Stimulated activated CD4-positive, alpha-beta T cell treated with anti-CD3 and anti-CD28 coated beads, TNF-alpha, amount 100 ng/mL, for 1 hour (primary cell): ENCODE results near the gene ZNF280B.
"Not testable (repeated sequence)": the region's sequence is repeated elsewhere in the genome, so short reads cannot be mapped to it uniquely, and the experiment has no call there.

Experiments used
- DNase-seq, 3 donors: peaks; one replicate each; pipeline ENCODE4 v3.0.0-alpha.2; 2020; ENCODE audit warnings: low read depth in 3 of 3, low spot score in 1 of 3

ZNF280B gene

GRCh38 chr22:22464541-22465054 is 43.9 kb downstream of the ZNF280B start:
- DNase-seq: no peak

DNA sequence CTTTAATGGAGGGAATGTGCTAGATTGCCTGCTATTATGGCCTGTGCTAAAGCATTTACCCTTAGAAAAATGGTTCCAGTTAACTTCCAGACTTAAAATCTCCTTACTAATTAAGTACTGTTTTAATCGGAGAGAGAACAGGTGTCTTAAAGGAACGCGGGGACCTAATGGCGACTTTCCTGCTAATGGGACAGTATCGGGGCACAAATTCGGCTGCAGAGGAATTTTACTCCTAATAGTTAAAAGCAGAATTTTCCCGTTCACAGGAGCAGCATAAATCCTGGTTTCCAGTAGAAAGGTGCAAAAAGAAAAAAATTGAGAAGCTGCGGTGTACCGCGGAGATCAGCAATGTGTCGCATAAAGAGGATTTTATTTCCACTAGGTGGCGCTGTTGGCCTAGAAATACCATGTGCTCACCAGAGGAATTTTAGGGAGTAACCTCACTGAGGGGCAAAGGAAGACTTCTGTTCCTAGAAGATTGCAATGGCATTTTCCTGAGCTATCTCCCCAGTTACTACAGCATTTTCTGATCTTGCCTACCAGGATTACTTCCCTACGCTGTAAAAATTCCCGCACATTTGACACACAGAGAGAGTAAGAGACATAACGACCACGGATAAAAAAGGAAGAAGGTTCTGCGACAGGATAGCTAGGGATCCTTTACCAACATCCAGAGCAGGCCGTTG is 44.5 kb downstream of the ZNF280B start:
- peak in 2 of 3 donors; percentile 7 to 22 for DNase-seq

- DNase-seq: no peak
Observed at GRCh38 chr22:22462813-22463567, 45.6 kb downstream of the ZNF280B start.

DNA sequence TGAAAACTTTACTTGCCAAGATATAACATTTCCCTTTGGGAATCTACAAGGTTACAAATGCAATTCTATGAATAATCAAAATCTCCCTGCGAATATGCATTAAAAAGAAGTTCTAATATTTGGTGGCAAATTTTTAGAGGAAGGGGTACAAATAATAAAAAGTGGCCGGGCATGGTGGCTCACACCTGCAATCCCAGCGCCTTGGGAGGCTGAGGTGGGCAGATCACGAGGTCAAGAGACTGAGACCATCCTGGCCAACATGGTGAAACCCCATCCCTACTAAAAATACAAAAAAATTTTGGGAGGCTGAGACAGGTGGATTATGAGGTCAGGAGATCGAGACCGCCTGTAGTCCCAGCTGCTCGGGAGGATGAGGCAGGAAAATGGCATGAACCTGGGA is 47.0 kb downstream of the ZNF280B start:
- no peak for DNase-seq

GRCh38 chr22:22461111-22461510 is 47.4 kb downstream of the ZNF280B start:
- DNase-seq: no peak

DNA sequence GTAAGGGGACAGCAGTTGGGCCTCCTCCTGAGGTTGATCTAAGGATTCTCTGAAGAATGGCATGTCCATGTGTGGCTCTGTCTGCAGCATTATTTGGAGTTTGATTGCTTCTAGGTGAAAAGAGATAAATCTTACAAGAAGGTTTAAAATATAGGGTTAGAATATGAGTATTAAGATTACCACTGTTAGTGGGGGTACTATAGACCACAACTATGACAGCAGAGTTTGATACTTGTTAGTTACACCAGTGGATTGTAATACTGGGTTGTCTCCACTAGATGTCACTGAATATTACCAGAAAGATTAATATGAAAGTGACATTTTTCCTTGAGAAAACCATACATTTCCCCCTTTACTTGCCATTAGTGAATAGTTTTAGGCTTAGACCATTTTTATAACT is 47.9 kb downstream of the ZNF280B start:
- no peak for DNase-seq

DNA sequence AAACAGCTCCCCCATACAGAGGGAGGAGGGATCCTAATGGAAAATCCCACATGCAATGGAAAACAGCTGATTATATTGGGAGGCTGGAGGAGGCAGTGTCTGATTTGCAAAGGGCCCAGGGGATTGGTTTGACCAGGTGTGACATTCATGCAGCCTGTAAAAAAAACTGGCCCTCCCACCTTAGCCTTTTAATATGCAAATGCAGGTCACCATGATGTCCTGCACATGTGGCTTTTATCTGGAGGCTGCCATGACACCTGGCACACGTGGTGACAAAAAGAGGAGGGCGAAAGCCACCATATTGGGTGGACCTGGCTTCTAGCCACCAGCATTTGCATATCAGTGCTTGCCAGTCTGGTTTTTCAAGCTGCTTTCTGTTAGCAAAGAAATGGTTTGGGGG is 48.5 kb downstream of the ZNF280B start:
- DNase-seq: no peak

DNA sequence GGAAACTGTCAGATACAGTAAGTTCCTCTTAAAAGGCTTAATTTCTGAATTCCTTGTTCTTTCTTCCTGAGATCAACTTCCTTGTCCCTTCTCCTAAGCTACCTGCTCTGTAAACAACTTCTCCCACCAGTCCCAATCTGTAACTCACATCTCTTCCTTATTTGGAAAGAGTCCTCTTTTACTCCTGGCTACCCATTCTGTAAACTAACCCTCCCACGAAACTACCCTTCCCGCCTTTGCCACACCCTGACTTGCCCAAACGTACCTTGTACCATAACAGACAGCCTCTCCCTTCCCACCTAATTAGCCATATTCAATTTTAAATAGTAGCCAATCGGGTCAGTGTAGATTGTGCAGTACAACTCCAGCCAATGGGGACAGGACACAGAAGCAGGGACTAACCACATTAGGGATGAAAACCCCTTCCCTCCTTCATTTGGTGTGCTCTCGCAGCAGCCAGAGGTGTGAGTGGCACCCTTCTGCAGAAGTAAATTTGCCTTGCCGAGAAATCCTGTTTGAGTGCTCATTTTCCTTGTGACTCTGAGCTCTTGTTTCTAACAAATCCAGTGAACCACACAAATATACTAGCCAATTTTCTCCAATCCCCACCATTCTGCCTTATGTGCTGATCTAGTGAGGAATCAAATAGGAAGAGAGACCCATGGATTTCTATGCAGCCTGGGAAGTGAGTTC is 49.5 kb downstream of the ZNF280B start:
- DNase-seq: no peak

DNA sequence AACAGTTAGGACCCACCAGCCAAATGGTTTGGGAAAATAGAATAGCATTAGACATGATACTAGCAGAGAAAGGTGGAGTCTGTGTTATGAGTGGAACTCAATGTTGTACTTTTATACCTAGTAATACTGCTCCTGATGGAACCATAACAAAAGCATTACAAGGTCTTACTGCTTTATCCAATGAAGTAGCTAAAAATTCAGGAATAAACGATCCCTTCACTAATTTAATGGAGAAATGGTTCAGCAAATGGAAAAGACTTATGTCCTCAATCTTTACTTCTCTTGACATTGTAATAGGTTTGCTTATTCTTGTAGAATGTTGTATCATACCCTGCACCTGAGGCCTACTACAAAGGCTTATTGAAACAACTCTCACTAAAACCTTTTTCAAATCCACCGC is 50.2 kb downstream of the ZNF280B start:
- no peak for DNase-seq

- DNase-seq: no peak
Observed at GRCh38 chr22:22454997-22455396, 53.5 kb downstream of the ZNF280B start.

- no peak for DNase-seq
Observed at GRCh38 chr22:22452996-22453686, 55.4 kb downstream of the ZNF280B start.

GRCh38 chr22:22452211-22452610 is 56.3 kb downstream of the ZNF280B start:
- no peak for DNase-seq

DNA sequence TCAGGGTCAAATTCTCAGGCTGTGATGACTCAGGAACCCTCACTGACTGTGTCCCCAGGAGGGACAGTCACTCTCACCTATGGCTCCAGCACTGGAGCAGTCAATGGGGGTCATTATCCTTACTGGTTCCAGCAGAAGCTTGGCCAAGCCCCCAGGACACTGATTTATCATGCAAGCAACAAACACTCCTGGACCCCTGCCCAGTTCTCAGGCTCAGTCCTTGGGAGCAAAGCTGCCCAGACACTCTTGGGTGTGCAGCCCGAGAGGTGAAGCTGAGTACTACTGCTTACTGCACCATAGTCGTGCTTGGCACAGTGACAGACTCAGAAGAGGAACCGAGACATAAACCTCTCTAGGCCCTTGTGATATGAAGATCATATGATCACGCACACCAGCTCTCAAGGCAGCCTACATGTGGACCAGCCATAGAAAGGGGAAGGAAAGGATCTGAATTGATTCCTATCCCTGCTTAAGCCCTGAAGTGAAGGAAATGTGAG is 58.2 kb downstream of the ZNF280B start:
- no peak for DNase-seq

DNA sequence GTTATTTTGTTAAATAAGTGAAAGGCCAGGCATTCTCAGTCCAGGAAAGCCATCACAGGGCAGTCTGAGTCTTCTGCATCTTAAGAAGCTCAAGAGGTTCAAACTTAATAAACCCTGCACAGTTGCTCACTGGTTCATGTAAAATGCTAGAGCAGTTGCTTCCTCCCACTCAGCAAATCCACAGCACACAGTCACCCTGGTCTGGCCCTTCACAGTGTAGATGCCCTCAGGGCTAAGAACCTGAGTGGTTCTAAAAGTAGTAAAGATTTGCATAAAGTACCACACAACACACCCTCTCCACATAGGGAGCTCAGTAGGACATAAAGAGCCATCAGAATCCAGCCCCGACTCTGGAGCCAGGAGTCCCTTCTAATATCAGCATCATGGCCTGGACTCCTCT is 58.7 kb downstream of the ZNF280B start:
- no peak for DNase-seq

- no peak for DNase-seq
Observed at GRCh38 chr22:22446517-22446916, 62.0 kb downstream of the ZNF280B start.

- not testable (repeated sequence) for DNase-seq
Observed at GRCh38 chr22:22444007-22444589, 64.4 kb downstream of the ZNF280B start.

- DNase-seq: no peak
Observed at GRCh38 chr22:22442928-22443709, 65.4 kb downstream of the ZNF280B start.

DNA sequence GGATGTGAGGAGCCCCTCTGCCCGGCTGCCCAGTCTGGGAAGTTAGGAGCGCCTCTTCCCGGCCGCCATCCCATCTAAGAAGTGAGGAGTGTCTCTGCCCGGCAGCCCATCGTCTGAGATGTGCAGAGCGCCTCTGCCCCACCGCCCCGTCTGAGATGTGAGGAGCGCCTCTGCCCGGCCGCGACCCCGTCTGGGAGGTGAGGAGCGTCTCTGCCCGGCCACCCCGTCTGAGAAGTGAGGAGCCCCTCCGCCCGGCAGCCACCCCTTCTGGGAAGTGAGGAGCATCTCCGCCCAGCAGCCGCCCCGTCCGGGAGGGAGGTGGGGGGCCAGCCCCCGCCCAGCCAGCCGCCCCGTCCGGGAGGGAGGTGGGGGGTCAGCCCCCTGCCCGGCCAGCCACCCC is 66.9 kb downstream of the ZNF280B start:
- not testable (repeated sequence) for DNase-seq

DNA sequence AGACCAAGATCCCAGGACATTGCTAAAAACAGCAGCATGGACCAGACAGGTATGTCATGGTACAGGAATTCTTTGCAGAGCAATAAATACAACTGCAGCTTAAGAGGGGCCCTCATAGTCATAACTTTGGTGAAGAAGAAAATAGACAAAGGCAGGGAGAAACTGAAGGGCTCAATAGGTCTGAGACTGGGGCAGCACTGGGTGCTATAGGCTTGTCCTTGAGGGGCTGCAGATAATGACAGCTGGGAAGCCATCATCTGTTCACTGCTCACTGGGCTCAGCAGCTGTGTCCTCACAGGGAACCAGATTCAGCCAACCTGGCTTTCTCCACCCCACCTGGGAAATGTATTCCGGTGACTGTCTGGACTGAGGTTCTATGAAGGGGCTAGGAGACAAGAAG is 68.4 kb downstream of the ZNF280B start:
- DNase-seq: no peak
